ENCODE measurements around the gene C1orf53.

DNA sequence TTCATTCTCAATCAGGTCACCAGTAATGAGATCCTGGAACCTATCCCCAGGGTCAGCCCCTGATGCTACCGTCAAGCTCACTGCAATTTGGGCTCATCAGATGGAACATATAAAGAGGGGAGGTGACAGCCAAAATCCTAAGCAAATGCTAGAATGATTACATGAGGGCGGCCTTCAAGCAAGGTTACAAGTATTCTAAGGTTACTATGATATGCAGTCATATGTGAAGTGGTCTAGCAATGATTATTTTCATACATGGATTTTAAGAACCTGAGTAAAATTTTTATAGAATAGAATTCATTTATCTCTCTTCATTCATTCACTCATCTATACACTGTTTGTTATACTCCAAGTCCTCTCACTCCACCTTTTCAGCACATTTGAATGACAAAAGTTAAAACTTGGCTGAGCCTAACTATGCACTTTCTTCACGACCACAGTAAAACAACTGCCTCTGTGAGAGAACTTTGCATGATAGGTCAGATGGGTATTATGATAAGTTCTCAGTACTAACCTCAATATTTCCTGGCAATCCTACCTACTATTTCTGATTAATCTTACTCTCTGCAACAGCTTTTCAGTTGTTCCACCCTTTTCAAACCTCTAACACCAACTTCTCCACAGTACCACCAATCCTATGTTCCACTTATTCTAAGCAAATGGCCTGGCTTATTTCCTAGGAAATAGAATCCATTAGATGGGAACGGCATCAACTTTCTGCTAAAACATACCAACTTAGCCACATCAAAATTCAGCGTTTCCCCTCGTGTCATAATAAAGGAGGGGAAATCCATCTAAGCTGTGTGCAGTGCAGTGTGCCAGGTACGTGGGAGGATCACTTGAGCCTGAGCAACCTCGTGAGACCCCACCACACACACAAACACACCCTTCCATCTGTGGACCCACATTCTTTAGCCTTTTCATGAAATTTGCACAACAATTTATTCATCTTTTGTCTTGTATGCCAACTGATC, 46.8 kb downstream of the C1orf53 start:
- TF ChIP-seq EZH2 (IDR thresholded peaks at IDR 0.05; ENCODE audit: low read depth): no peak
- TF ChIP-seq, protein P1, sequence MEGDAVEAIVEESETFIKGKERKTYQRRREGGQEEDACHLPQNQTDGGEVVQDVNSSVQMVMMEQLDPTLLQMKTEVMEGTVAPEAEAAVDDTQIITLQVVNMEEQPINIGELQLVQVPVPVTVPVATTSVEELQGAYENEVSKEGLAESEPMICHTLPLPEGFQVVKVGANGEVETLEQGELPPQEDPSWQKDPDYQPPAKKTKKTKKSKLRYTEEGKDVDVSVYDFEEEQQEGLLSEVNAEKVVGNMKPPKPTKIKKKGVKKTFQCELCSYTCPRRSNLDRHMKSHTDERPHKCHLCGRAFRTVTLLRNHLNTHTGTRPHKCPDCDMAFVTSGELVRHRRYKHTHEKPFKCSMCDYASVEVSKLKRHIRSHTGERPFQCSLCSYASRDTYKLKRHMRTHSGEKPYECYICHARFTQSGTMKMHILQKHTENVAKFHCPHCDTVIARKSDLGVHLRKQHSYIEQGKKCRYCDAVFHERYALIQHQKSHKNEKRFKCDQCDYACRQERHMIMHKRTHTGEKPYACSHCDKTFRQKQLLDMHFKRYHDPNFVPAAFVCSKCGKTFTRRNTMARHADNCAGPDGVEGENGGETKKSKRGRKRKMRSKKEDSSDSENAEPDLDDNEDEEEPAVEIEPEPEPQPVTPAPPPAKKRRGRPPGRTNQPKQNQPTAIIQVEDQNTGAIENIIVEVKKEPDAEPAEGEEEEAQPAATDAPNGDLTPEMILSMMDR (conservative IDR thresholded peaks at IDR 0.05): no peak
